GM19238 (cell line): ENCODE measurements around the gene SMARCC2.
"Not testable (repeated sequence)": the region's sequence is repeated elsewhere in the genome, so short reads cannot be mapped to it uniquely, and the experiment has no call there.

ENCODE experiments used
- DNase-seq: peaks from one replicate; pipeline ENCODE4 v3.0.0; 2011; ENCODE audit warnings: low spot score; ENCODE audit not compliant: insufficient read length

Gene SMARCC2

GRCh38 chr12:56126732-56127239 lies 62.5 kb downstream of the SMARCC2 start:
- no peak for DNase-seq

- DNase-seq = no peak
Observed at GRCh38 chr12:56124133-56124532, 65.2 kb downstream of the SMARCC2 start.

- no peak for DNase-seq
Observed at GRCh38 chr12:56122637-56123036, 66.6 kb downstream of the SMARCC2 start.

- no peak for DNase-seq
Observed at GRCh38 chr12:56121204-56121870, 67.9 kb downstream of the SMARCC2 start.

GRCh38 chr12:56120158-56120846 lies 69.0 kb downstream of the SMARCC2 start:
- DNase-seq = no peak

- no peak for DNase-seq
Observed at GRCh38 chr12:56119361-56119796, 69.9 kb downstream of the SMARCC2 start.

GRCh38 chr12:56118688-56119357 lies 70.5 kb downstream of the SMARCC2 start:
- no peak for DNase-seq

- DNase-seq = peak; percentile 81
Observed at GRCh38 chr12:56117778-56118687, 71.2 kb downstream of the SMARCC2 start, which contains the start of gene ZC3H10. ZC3H10 (plus strand) TSS chr12:56118266; CDS start chr12:56120563, 2,297 bp downstream.

GRCh38 chr12:56117082-56117706 lies 72.1 kb downstream of the SMARCC2 start:
- DNase-seq = not testable (repeated sequence)

- DNase-seq = peak; percentile 61
Observed at GRCh38 chr12:56116267-56117081, 72.8 kb downstream of the SMARCC2 start, which contains the start of gene RPL41. RPL41 (plus strand) TSS chr12:56116633.

- no peak for DNase-seq
Observed at GRCh38 chr12:56115329-56115728, 74.0 kb downstream of the SMARCC2 start.

- DNase-seq = no peak
Observed at GRCh38 chr12:56114084-56114483, 75.2 kb downstream of the SMARCC2 start.
